Amniotic epithelial cell (primary cell): Measurements from ENCODE around the gene CENPL.
"Not testable (repeated sequence)": the region's sequence is repeated elsewhere in the genome, so short reads cannot be mapped to it uniquely, and the experiment has no call there.

ENCODE experiments used
- DNase-seq: peaks from one replicate; pipeline ENCODE4 v3.0.0-alpha.2; 2010; ENCODE audit warnings: low read depth

The CENPL gene, protein sequence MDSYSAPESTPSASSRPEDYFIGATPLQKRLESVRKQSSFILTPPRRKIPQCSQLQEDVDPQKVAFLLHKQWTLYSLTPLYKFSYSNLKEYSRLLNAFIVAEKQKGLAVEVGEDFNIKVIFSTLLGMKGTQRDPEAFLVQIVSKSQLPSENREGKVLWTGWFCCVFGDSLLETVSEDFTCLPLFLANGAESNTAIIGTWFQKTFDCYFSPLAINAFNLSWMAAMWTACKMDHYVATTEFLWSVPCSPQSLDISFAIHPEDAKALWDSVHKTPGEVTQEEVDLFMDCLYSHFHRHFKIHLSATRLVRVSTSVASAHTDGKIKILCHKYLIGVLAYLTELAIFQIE

GRCh38 chr1:173824315-173825081 is at the start of gene CENPL, which contains the start of gene DARS2:
TSS of gene CENPL (minus strand) at chr1:173824883. CDS start at chr1:173811299, 13,584 bp downstream.
TSS of gene DARS2 (plus strand) at chr1:173824673. CDS start at chr1:173825230, 557 bp downstream.
- DNase-seq, result peak; percentile 99

GRCh38 chr1:173871500-173871899 is 46.8 kb upstream of the CENPL start:
- no peak for DNase-seq

GRCh38 chr1:173871091-173871490 is 46.4 kb upstream of the CENPL start:
- DNase-seq, result no peak

DNA sequence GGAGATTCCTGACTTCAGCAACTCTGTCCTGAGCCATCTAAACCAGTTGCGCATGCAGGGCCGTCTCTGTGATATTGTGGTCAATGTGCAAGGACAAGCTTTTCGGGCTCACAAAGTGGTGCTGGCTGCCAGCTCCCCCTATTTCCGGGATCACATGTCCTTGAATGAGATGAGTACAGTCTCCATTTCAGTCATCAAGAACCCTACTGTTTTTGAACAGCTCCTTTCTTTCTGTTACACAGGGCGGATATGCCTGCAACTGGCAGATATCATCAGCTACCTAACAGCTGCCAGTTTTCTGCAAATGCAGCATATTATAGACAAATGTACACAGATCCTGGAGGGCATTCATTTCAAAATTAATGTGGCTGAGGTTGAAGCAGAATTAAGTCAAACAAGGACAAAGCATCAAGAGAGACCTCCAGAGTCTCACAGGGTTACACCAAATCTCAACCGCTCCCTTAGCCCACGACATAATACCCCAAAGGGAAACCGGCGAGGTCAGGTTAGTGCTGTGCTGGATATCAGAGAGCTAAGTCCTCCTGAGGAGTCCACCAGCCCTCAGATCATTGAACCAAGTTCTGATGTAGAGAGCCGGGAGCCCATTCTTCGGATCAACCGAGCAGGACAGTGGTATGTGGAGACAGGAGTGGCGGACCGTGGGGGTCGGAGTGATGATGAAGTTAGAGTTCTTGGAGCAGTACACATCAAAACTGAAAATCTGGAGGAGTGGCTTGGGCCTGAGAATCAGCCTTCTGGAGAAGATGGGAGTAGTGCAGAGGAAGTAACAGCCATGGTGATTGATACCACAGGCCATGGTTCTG is 45.8 kb upstream of the CENPL start:
- no peak for DNase-seq

DNA sequence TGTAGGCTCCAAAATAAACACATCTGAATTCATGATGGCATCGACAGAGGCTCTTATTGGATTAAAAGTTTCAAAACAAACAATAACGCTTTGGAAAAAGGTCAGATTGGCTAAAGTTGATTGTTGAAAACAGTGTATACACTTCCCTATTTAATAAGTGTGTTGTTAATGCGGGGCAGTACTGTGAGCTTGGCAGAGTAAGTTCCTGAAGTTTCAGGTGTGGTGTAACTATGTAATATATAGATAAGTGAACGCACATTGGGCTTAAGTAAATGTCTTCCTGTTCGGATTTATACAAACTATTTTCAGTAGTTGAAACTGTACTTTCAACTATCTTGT is 44.3 kb upstream of the CENPL start:
- no peak for DNase-seq

GRCh38 chr1:173868266-173869020 is 43.8 kb upstream of the CENPL start, which contains the start of gene ZBTB37:
TSS of gene ZBTB37 (plus strand) at chr1:173868380. CDS start at chr1:173870226, 1,846 bp downstream.
- peak; percentile 37 for DNase-seq

DNA sequence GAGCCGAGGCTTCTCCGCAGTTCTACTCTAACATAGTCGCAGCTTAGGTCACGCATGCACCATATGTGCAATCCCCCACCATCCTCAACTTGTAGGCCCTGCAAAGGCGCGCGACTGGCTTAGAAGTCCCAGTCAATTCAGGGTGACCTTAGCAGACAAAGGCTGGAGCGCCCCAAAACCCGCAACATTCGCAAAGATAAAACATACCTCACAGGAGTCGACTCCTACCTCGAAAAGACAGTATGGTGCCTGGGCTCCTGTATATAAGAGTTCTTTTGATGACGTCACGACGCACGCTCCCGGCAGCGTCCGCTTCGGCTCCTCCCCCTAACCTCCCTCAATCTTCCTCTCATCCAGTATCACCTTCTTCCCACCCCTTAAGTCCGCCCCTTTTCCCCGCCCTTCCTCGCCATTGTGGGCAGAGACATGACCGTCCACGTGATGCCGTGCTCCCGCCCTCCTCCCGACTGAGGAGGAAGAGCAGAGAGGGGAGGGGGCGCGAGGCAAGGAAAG is 43.1 kb upstream of the CENPL start, which contains the start of gene GAS5:
GAS5 (minus strand) TSS at position 237 of the 513 bp plus-strand sequence.
- peak; percentile 99 for DNase-seq

- DNase-seq, result peak; percentile 28
Observed at GRCh38 chr1:173867141-173867752, 42.6 kb upstream of the CENPL start.

GRCh38 chr1:173866413-173867115 is 41.9 kb upstream of the CENPL start:
- no peak for DNase-seq

DNA sequence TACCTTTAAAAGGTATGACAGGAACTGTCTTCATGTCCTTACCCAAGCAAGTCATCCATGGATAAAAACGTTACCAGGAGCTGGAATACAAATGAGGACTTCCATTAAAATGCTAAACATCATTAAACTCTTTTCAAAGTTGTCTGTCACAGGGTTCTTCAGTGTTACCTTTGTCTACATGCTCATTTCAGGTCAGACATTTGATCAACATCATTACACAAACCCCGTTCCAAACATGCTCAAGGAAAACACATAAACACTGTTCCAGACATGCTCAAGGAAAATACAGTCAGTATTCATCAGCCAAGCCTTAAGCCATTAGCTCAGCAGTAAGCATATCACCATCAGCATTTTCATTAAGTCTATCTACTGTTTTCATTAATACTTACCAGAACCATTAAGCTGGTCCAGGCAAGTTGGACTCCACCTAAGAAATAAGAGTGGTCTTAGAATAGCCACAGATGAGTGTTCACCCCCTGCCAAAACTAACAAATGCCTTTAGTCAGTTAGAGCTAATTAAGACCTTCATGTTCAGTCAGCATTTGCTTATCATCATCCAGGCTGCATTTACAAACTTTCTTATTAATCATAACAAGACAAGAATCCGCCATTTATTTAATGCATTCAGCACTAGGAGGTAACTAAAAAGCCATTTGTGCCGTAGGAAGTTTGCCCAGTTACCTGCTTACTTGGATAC is 40.9 kb upstream of the CENPL start:
- DNase-seq, result no peak

- DNase-seq, result peak; percentile 50
Observed at GRCh38 chr1:173864179-173864867, 39.6 kb upstream of the CENPL start.

GRCh38 chr1:173863224-173864161 is 38.8 kb upstream of the CENPL start:
- DNase-seq, result no peak

- DNase-seq, result no peak
Observed at GRCh38 chr1:173862769-173863223, 38.1 kb upstream of the CENPL start.

GRCh38 chr1:173862146-173862768 is 37.6 kb upstream of the CENPL start:
- not testable (repeated sequence) for DNase-seq

- no peak for DNase-seq
Observed at GRCh38 chr1:173861731-173862145, 37.1 kb upstream of the CENPL start.

- no peak for DNase-seq
Observed at GRCh38 chr1:173860065-173860464, 35.4 kb upstream of the CENPL start.

GRCh38 chr1:173859547-173859946 is 34.9 kb upstream of the CENPL start:
- not testable (repeated sequence) for DNase-seq
